AML-193 (cell line): ENCODE measurements around the gene STPG3.
A peak's percentile ranks its signal among the peaks of the same experiment; 100 is the strongest.

ENCODE experiments used
- DNase-seq, 2 experiments: peaks; one replicate each; lab custom pipeline; 2025; lab: John Stamatoyannopoulos, UW

Gene STPG3

DNA sequence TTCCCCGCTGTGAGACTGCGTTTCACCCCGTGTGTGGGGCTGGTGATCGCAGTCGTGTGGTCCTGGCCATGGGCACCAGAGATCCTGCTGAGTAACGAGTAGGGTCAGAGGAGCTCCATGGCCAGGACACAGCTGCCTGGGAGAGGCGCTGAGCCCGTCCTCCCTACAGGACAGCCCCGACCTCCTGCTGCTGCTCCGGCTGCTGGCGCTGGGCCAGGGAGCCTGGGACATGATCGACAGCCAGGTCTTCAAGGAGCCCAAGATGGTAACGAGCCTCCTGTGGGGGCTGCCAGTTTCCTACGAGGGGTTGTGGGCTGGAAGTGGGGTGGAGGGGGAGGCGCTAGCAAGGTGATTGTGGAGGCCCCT lies 15.1 kb downstream of the STPG3 start:
- DNase-seq = no peak

- no peak for DNase-seq
These were observed 15.7 kb downstream of the STPG3 start for GRCh38 chr9:137266585-137267453.

DNA sequence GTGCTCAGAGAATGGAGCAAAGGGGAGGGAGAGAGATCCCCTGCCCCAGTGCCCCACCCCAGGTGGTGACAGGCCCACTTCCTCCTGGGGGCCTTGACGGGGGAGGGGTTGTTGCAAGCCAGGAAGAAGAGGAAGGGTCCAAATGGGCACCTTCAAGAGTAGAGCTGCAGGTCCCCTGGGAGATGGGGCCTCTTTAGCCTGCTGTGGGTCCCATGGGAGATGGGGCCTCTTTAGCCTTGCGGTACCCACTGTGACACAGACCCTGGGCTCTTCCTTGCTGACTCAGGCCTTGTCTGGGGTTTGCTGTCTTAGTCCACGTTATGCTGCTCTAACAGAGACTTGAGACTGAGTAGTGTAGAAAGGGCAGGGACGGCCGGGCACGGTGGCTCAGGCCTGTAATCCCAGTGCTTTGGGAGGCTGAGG lies 16.9 kb downstream of the STPG3 start:
- no peak for DNase-seq

- no peak for DNase-seq
These were observed 17.6 kb downstream of the STPG3 start for GRCh38 chr9:137268538-137269201.

DNA sequence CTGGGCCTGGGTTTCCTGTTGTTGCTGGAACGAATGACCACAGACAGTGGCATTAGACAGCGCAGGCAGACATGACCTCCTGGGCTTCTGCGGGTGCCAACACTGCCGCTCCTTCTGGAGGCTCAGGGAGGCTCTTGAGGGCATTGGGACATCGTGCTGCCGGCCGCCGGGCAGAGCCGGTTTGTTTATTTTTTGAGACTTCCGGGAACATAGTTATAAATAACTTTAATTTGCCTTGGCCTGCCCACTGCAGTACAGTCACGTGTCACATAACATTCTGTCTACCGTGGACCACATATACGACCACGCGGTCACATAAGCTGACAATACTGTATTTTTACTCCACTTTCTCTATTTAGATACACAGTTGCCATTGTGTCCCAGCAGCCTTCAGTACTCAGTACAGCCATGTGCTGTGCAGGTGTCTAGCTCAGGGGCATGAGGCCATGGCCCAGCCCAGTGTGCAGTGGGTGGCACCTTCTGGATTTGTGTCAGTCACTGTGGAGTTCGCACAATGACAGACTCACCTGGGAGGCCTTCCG lies 18.2 kb downstream of the STPG3 start:
- DNase-seq = no peak

- no peak for DNase-seq
These were observed 20.0 kb downstream of the STPG3 start for GRCh38 chr9:137270929-137271695.

DNA sequence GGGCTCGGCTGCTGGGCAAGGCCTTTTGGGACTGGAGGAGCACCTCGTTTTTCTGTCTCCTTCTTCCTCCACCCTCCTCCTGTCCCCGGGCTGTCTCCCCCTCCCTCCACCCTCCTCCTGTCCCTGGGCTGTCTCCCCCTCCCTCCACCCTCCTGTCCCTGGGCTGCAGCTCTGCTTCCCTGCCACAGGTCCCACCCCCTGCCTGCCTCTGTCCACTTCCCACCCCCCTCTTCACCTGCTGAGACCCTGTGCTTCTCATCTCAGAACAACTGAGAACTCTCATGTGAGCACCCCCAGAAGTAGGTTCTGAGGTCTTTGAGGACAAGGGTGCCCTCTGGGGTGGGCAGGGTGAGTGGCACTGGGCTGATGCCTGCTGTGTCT lies 20.6 kb downstream of the STPG3 start:
- DNase-seq = no peak

- DNase-seq = no peak
These were observed 21.4 kb downstream of the STPG3 start for GRCh38 chr9:137272241-137273094.

GRCh38 chr9:137273095-137273490 lies 22.0 kb downstream of the STPG3 start:
- no peak for DNase-seq

GRCh38 chr9:137273611-137274320 lies 22.7 kb downstream of the STPG3 start:
- DNase-seq = no peak

DNA sequence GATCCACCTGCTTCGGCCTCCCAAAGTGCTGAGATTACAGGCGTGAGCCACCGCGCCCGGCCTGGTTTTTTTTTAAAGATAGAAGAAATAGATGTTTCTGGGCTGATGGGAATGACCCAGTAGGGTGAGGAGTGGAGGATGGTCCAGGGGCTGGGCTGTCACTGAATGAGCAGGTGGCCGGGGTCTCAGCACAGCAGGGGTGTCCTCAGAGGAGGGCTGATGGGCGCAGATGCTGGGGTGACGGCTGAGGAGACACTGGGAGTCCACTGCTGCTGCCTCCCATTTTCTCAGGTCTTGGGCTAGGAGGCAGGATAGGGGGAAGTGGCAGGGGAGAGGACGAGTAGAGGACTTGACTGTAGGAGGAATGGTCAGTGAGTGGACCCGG lies 24.1 kb downstream of the STPG3 start:
- no peak for DNase-seq

GRCh38 chr9:137275588-137276472 lies 24.7 kb downstream of the STPG3 start:
- no peak for DNase-seq

DNA sequence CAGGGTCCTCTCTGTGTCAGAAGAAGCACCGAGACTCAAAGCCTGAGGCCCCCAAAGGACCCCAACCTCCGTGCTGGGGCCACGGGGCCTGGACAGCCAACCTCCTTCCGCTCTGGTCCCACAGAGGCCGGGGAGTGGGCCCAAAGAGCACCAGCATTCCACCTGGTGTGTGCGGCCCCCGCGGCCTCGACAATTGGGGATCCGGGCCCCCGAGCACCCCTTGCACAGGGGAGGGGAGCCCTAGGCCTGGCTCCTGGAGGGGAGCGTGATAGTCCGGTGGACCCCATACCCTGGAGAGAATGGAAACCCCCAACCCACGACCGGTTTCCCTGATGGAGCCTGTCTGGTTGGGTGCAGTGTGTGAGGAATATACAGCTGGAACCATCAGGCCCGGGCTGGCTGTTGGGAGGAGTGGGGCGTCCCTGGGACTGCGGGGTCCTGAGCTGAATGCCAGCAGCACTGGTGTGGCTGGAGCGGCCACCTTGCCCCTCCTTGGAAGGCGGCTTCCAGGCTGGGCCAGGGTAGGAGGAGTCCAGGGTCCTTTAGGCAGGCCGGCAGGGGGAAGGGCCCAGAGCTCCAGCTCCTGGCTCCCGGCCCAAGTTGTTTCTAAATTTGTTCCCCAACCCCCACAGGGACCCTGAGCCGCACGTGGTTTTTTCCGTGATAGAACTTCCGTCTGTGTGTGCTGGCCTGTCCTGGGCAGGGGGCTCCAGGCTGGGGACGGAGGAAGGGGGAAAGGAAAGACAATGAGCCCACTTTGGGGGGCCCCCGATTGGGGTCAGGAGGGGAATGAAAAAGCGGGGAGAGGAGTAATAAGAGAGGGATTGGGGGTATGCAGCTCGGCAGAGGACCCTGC lies 25.6 kb downstream of the STPG3 start:
- peak; percentile 28 to 40 for DNase-seq

- DNase-seq = peak; percentile 64 to 71
These were observed 26.4 kb downstream of the STPG3 start, which contains the start of gene TOR4A for GRCh38 chr9:137277329-137278041. Gene TOR4A, plus strand, starts transcription at chr9:137277726. Its CDS starts 964 bp downstream, at chr9:137278690.

- no peak for DNase-seq
These were observed 27.1 kb downstream of the STPG3 start for GRCh38 chr9:137278061-137278701.

GRCh38 chr9:137278721-137279711 lies 27.9 kb downstream of the STPG3 start:
- no peak for DNase-seq
